ENCODE measurements around the gene KLK12.

KLK12 gene

GRCh38 chr19:51034704-51035103 is at the start of gene KLK12:
Gene KLK12, minus strand, starts transcription at chr19:51035002. Its CDS starts 381 bp downstream, at chr19:51034621.
- no peak for DNase-seq (ENCODE audit: low spot score)

GRCh38 chr19:51084505-51084904 is 49.7 kb upstream of the KLK12 start:
- DNase-seq (ENCODE audit: low spot score), result no peak

GRCh38 chr19:51083783-51084182 is 49.0 kb upstream of the KLK12 start:
- no peak for DNase-seq (ENCODE audit: low spot score)

- no peak for DNase-seq (ENCODE audit: low spot score)
Measured at GRCh38 chr19:51083181-51083580, 48.4 kb upstream of the KLK12 start.

- DNase-seq (ENCODE audit: low spot score), result no peak
Measured at GRCh38 chr19:51082611-51083010, 47.8 kb upstream of the KLK12 start, which contains the start of gene KLK14. Gene KLK14, minus strand, starts transcription at chr19:51082887. Its CDS starts 273 bp downstream, at chr19:51082614.

GRCh38 chr19:51081476-51081875 is 46.7 kb upstream of the KLK12 start:
- no peak for DNase-seq (ENCODE audit: low spot score)

- DNase-seq (ENCODE audit: low spot score), result no peak
Measured at GRCh38 chr19:51079481-51080110, 44.8 kb upstream of the KLK12 start.

- DNase-seq (ENCODE audit: low spot score), result no peak
Measured at GRCh38 chr19:51078731-51079130, 43.9 kb upstream of the KLK12 start.

GRCh38 chr19:51078104-51078503 is 43.3 kb upstream of the KLK12 start:
- DNase-seq (ENCODE audit: low spot score), result no peak

GRCh38 chr19:51076631-51077213 is 41.9 kb upstream of the KLK12 start:
- DNase-seq (ENCODE audit: low spot score), result no peak

GRCh38 chr19:51075998-51076397 is 41.2 kb upstream of the KLK12 start:
- DNase-seq (ENCODE audit: low spot score), result no peak

- DNase-seq (ENCODE audit: low spot score), result no peak
Measured at GRCh38 chr19:51071095-51071405, 36.2 kb upstream of the KLK12 start.

- no peak for DNase-seq (ENCODE audit: low spot score)
Measured at GRCh38 chr19:51070334-51071094, 35.7 kb upstream of the KLK12 start.

GRCh38 chr19:51066393-51067186 is 31.8 kb upstream of the KLK12 start:
- no peak for DNase-seq (ENCODE audit: low spot score)

- no peak for DNase-seq (ENCODE audit: low spot score)
Measured at GRCh38 chr19:51065221-51065960, 30.6 kb upstream of the KLK12 start.

- DNase-seq (ENCODE audit: low spot score), result peak; percentile 22
Measured at GRCh38 chr19:51064534-51065220, 29.9 kb upstream of the KLK12 start, which contains the start of gene KLK13. Gene KLK13, minus strand, starts transcription at chr19:51065092. Its CDS starts 25 bp downstream, at chr19:51065067.

- no peak for DNase-seq (ENCODE audit: low spot score)
Measured at GRCh38 chr19:51063664-51064063, 28.9 kb upstream of the KLK12 start.

GRCh38 chr19:51060973-51061372 is 26.2 kb upstream of the KLK12 start:
- no peak for DNase-seq (ENCODE audit: low spot score)

GRCh38 chr19:51060336-51060735 is 25.5 kb upstream of the KLK12 start:
- no peak for DNase-seq (ENCODE audit: low spot score)

GRCh38 chr19:51059715-51060114 is 24.9 kb upstream of the KLK12 start:
- DNase-seq (ENCODE audit: low spot score), result no peak

GRCh38 chr19:51055866-51056265 is 21.1 kb upstream of the KLK12 start:
- no peak for DNase-seq (ENCODE audit: low spot score)

Data from COLO829 (cell line).